GM19240 (cell line): ENCODE measurements around the gene ENTHD1.
"Not testable (repeated sequence)": the region's sequence is repeated elsewhere in the genome, so short reads cannot be mapped to it uniquely, and the experiment has no call there.

Experiments used
- DNase-seq: peaks from one replicate; pipeline ENCODE4 v3.0.0; 2011; ENCODE audit warnings: low spot score; ENCODE audit not compliant: insufficient read length

Gene ENTHD1

GRCh38 chr22:39734046-39734445, 159.5 kb downstream of the ENTHD1 start:
- not testable (repeated sequence) for DNase-seq

- no peak for DNase-seq
These were observed 160.4 kb downstream of the ENTHD1 start for GRCh38 chr22:39733191-39733590.

GRCh38 chr22:39732625-39733024, 160.9 kb downstream of the ENTHD1 start:
- DNase-seq, result no peak

GRCh38 chr22:39731881-39732555, 161.5 kb downstream of the ENTHD1 start:
- DNase-seq, result no peak

- DNase-seq, result no peak
These were observed 162.1 kb downstream of the ENTHD1 start for GRCh38 chr22:39731481-39731880.

GRCh38 chr22:39729141-39729934, 164.2 kb downstream of the ENTHD1 start:
- DNase-seq, result no peak

GRCh38 chr22:39728236-39728860, 165.2 kb downstream of the ENTHD1 start:
- DNase-seq, result no peak

- no peak for DNase-seq
These were observed 166.0 kb downstream of the ENTHD1 start for GRCh38 chr22:39727541-39727940.

GRCh38 chr22:39725351-39726035, 168.1 kb downstream of the ENTHD1 start:
- no peak for DNase-seq

- DNase-seq, result no peak
These were observed 168.7 kb downstream of the ENTHD1 start for GRCh38 chr22:39724857-39725256.

- DNase-seq, result no peak
These were observed 169.2 kb downstream of the ENTHD1 start for GRCh38 chr22:39724390-39724789.

GRCh38 chr22:39723899-39724351, 169.6 kb downstream of the ENTHD1 start:
- DNase-seq, result no peak

GRCh38 chr22:39723463-39723862, 170.1 kb downstream of the ENTHD1 start:
- no peak for DNase-seq

GRCh38 chr22:39722501-39722900, 171.1 kb downstream of the ENTHD1 start:
- no peak for DNase-seq

GRCh38 chr22:39722032-39722325, 171.6 kb downstream of the ENTHD1 start:
- DNase-seq, result no peak

GRCh38 chr22:39721206-39722031, 172.1 kb downstream of the ENTHD1 start:
- DNase-seq, result no peak

GRCh38 chr22:39719559-39720450, 173.8 kb downstream of the ENTHD1 start:
- no peak for DNase-seq

- no peak for DNase-seq
These were observed 174.6 kb downstream of the ENTHD1 start for GRCh38 chr22:39718921-39719475.

- DNase-seq, result no peak
These were observed 175.4 kb downstream of the ENTHD1 start for GRCh38 chr22:39718206-39718605.

GRCh38 chr22:39717099-39717498, 176.5 kb downstream of the ENTHD1 start:
- DNase-seq, result no peak
